CD4-positive, alpha-beta T cell (primary cell): ENCODE measurements around the gene MTARC1. TPM values are rescaled to one million over a fixed set of nuclear protein-coding genes. Genes with fewer than 3 reads are reported as not detected.

Source experiments
- ATAC-seq: fragments of 200-7000 bp; cut with Tn5 transposase; one replicate; pipeline ENCODE4 v1.10.0; 2022; ENCODE audit warnings: mild to moderate bottlenecking; ENCODE audit not compliant: poor library complexity
- CTCF ChIA-PET: fragments of 350-600 bp; sonication (Branson Sonifier 250); formaldehyde crosslinking; loops from one replicate; lab custom pipeline; 2021; ENCODE audit warnings: antibody characterized with exemption, inconsistent platforms; lab: Charles Lee
- POLR2A ChIA-PET: fragments of 350-600 bp; sonication (Branson Sonifier 250); formaldehyde crosslinking; loops from one replicate; lab custom pipeline; 2021; ENCODE audit warnings: antibody characterized with exemption, inconsistent platforms; lab: Charles Lee
- DNase-seq, 14 experiments: peaks; one replicate each; pipeline ENCODE4 v3.0.0-alpha.2; 2013 to 2020; ENCODE audit warnings: mixed read lengths in 2 of 14
- H3K27ac ChIP-seq, 2 donors: one replicate each; pipeline versions ENCODE4 v1.5.1 to v1.7.0; 2013; ENCODE audit warnings: low read length in 2 of 2, low read depth in 1 of 2, mild to moderate bottlenecking in 1 of 2
- H3K27me3 ChIP-seq, 2 experiments: 1 replicate in 1 of 2; 2 replicates in 1 of 2; pipeline versions ENCODE4 v1.6.1 to v1.7.0; 2013; ENCODE audit warnings: low read length in 2 of 2, control low read depth in 1 of 2, mild to moderate bottlenecking in 1 of 2, moderate library complexity in 1 of 2; ENCODE audit not compliant: insufficient read depth in 2 of 2, control insufficient read depth in 1 of 2
- H3K36me3 ChIP-seq: one replicate; pipeline ENCODE4 v1.6.1; 2013; ENCODE audit warnings: low read length, control low read depth; ENCODE audit not compliant: insufficient read depth
- H3K4me1 ChIP-seq: one replicate; pipeline ENCODE4 v1.6.1; 2013; ENCODE audit warnings: low read length, control low read depth; ENCODE audit not compliant: insufficient read depth
- H3K4me3 ChIP-seq: one replicate; pipeline ENCODE4 v1.5.1; 2013; ENCODE audit warnings: mild to moderate bottlenecking, low read length, moderate library complexity
- H3K9me3 ChIP-seq, 2 experiments: 1 replicate in 1 of 2; 2 replicates in 1 of 2; pipeline versions ENCODE4 v1.6.1 to v1.7.0; 2013; ENCODE audit warnings: low read length in 2 of 2, mild to moderate bottlenecking in 2 of 2, control low read depth in 1 of 2, moderate library complexity in 1 of 2; ENCODE audit not compliant: control insufficient read depth in 1 of 2, insufficient read depth in 1 of 2
- H3K27ac Mint-ChIP-seq: one replicate; pipeline ENCODE4 v1.8.0; 2020; ENCODE audit warnings: mixed read lengths
- H3K27me3 Mint-ChIP-seq: one replicate; pipeline ENCODE4 v1.8.0; 2021; ENCODE audit warnings: mixed read lengths
- H3K36me3 Mint-ChIP-seq: one replicate; pipeline ENCODE4 v1.8.0; 2021; ENCODE audit warnings: low read depth, mixed read lengths
- H3K4me1 Mint-ChIP-seq: one replicate; pipeline ENCODE4 v1.8.0; 2021; ENCODE audit warnings: low read depth, mixed read lengths
- H3K4me3 Mint-ChIP-seq: one replicate; pipeline ENCODE4 v1.8.0; 2020; ENCODE audit warnings: mild to moderate bottlenecking, mixed read lengths
- H3K9me3 Mint-ChIP-seq: one replicate; pipeline ENCODE4 v1.8.0; 2020; ENCODE audit warnings: mixed read lengths
- CTCF ChIP-seq: fragments of 200-600 bp; IDR thresholded peaks from one replicate; pipeline ENCODE4 v1.8.0; 2022; ENCODE audit warnings: antibody characterized with exemption, mild to moderate bottlenecking
- intact Hi-C, 2 experiments: fragments of 100-400 bp; cut with DNase I in 1 of 2; cut with micrococcal nuclease in 1 of 2; formaldehyde crosslinking; loops; one replicate each; pipeline versions ENCODE4 v1.15.1 to v1.9.0; 2023 to 2025; cut with DNase I, micrococcal nuclease
- total RNA-seq, 174 experiments: library from RNA in 2 of 174; stranded (reverse) in 2 of 174; gene quantifications; one replicate each; pipeline ENCODE4 v1.2.3 and lab custom pipeline; 2021 to 2026

Gene MTARC1
- total RNA-seq, 2 experiments from 2014 or later = not detected

GRCh38 chr1:220785166-220786056, 1.3 kb upstream of the MTARC1 start:
- H3K9me3 ChIP-seq = peaks cover 0 to 6% of the 10 kb centered on the region in 2 experiments
- Mint-ChIP-seq H3K36me3 (no peaks in the 10 kb centered on the region), H3K4me1 (no peaks in the 10 kb centered on the region), H3K4me3 (no peak overlapping the region), H3K27me3 (peaks cover 53% of the 10 kb centered on the region), H3K27ac (no peak overlapping the region), H3K9me3 (no peaks in the 10 kb centered on the region)
- intact Hi-C loops = no loop called here
- ChIA-PET POLR2A (no interaction called here), CTCF (no interaction called here)
- DNase-seq = no peak
- peaks cover 6% of the 10 kb centered on the region for H3K4me1 ChIP-seq
- peaks cover 31 to 40% of the 10 kb centered on the region in 2 experiments for H3K27me3 ChIP-seq
- no peak for ATAC-seq
- no peak overlapping the region for H3K27ac ChIP-seq
- H3K36me3 ChIP-seq = no peaks in the 10 kb centered on the region
- no peak overlapping the region for H3K4me3 ChIP-seq
- TF ChIP-seq CTCF = no peak

- H3K36me3 ChIP-seq = no peaks in the 10 kb centered on the region
- ChIA-PET CTCF (no interaction called here), POLR2A (no interaction called here)
- intact Hi-C loops = no loop called here
- no peak for ATAC-seq
- no peak overlapping the region for H3K27ac ChIP-seq
- Mint-ChIP-seq H3K27ac (no peak overlapping the region), H3K9me3 (no peaks in the 10 kb centered on the region), H3K4me1 (no peaks in the 10 kb centered on the region), H3K27me3 (peaks cover 53% of the 10 kb centered on the region), H3K36me3 (no peaks in the 10 kb centered on the region), H3K4me3 (no peak overlapping the region)
- H3K4me1 ChIP-seq = peaks cover 6% of the 10 kb centered on the region
- H3K27me3 ChIP-seq = peaks cover 31 to 40% of the 10 kb centered on the region in 2 experiments
- H3K9me3 ChIP-seq = peaks cover 0 to 6% of the 10 kb centered on the region in 2 experiments
- H3K4me3 ChIP-seq = no peak overlapping the region
- no peak for DNase-seq
- no peak for TF ChIP-seq CTCF
Measured at GRCh38 chr1:220786057-220786336, 716 bp upstream of the MTARC1 start.

- intact Hi-C loops = no loop called here
- peaks cover 31 to 40% of the 10 kb centered on the region in 2 experiments for H3K27me3 ChIP-seq
- peaks cover 0 to 6% of the 10 kb centered on the region in 2 experiments for H3K9me3 ChIP-seq
- H3K27ac ChIP-seq = no peak overlapping the region
- no peak for DNase-seq
- ChIA-PET CTCF (no interaction called here), POLR2A (no interaction called here)
- Mint-ChIP-seq H3K36me3 (no peaks in the 10 kb centered on the region), H3K4me1 (no peaks in the 10 kb centered on the region), H3K27ac (no peak overlapping the region), H3K4me3 (no peak overlapping the region), H3K27me3 (peaks cover 46% of the 10 kb centered on the region), H3K9me3 (no peaks in the 10 kb centered on the region)
- H3K36me3 ChIP-seq = no peaks in the 10 kb centered on the region
- no peak for TF ChIP-seq CTCF
- no peak overlapping the region for H3K4me3 ChIP-seq
- no peak for ATAC-seq
- H3K4me1 ChIP-seq = peaks cover 6% of the 10 kb centered on the region
Measured at GRCh38 chr1:220787069-220787619, 431 bp downstream of the MTARC1 start.
